ENCODE results near the gene GABPA.
"Not testable (repeated sequence)": the region's sequence is repeated elsewhere in the genome, so short reads cannot be mapped to it uniquely, and the experiment has no call there.

The GABPA gene

DNA sequence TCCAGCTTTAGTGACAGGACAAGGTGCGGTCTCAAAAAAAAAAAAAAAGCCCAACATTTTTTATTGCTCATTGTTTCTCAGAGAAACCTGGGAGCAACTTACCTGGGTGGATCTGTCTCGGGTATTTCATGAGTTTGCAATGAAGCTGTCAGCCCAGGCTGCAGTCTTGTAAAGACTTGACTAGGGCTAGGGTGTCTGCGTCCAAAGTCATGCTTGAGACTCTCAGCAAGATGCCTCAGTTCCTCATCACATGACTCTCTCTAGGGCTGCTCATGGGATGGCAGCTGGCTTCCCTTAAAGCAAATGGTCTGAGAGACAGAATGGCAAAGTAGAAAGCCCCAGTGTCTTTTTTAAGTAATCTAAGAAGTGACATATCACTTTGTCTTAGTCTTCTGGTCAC is 8.1 kb downstream of the GABPA start:
- DNase-seq = no peak

- no peak for DNase-seq
Observed at GRCh38 chr21:25744854-25745253, 10.1 kb downstream of the GABPA start.

DNA sequence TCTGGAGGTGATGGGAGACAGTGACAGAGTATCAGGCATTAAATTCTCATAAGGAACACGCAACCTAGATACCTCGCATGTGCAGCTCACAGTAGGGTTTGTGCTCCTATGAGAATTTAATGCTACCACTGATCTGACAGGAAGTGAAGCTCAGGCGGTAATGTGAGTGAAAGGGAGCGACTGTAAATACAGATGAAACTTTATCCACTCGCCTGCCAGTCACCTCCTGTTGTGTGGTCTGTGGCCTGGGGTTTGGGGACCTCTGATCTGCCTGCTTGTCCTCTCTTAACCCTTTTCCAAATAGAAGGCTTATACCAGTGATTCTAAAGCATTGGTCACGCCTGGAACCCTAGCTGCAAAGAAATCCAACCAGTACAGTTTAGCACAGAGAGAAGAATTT is 15.3 kb downstream of the GABPA start:
- DNase-seq = no peak

DNA sequence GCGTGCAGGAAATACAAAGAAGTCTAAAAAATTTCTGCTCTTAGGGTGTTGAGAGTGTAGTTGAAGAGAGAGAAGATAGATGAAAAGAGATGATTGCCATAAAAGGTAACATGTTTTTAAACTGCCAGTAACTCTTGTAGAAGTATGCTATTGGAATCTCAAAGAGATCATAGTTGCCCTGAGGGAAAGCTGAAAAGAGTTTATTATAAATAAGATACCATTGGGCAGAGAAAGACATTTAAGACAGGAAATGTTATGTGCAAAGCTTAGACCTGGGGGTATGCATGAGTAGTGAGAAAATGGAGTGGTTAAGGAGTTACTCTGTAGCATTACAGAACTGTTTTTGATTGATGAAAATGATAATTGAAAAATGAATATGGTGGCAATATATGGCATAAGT is 17.6 kb downstream of the GABPA start:
- no peak for DNase-seq

- no peak for DNase-seq
Observed at GRCh38 chr21:25756190-25756932, 21.6 kb downstream of the GABPA start.

DNA sequence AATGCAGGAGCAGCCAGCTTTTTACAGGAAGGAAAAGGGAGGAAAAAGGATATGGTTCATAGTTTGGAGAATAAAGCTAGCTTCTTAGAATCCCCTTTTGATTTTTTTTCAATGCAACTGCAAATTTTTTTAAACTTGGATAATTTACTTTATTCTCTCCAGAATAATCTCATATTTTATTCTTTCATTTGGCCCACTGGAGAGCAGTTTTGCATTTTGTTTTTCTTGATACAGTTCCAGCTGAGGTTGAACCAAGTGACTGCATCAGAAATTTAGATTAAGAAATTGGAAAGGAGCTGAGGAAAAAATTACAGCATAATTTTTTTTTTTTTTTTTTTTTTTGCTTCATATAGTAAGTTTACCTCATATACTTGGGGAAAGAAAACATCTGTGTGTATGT is 22.8 kb downstream of the GABPA start:
- no peak for DNase-seq

- no peak for DNase-seq
Observed at GRCh38 chr21:25759573-25759972, 24.8 kb downstream of the GABPA start.

GRCh38 chr21:25760061-25760460 is 25.3 kb downstream of the GABPA start:
- DNase-seq = no peak

DNA sequence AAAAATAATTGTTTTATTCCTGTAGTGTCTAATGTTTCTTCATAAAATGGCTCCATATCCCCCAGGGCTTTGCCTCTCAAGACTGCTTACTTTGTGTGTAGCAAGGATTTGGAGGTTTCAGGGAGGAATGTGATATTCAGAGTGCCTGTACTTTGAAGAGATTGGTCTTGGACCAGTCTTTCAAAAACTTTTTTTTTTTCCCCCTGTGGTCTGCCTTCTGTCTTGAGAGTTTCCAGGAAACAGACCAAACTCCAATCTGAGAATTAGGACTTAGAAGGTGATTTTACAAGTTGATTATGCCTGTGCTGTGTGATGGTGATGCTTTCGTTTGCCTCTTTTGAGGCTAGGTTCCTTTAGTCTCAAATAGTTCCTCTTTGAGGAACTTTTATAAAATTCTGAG is 25.9 kb downstream of the GABPA start:
- no peak for DNase-seq

GRCh38 chr21:25764065-25764464 is 29.3 kb downstream of the GABPA start:
- DNase-seq = no peak

- no peak for DNase-seq
Observed at GRCh38 chr21:25767921-25768320, 33.1 kb downstream of the GABPA start.

- no peak for DNase-seq
Observed at GRCh38 chr21:25772686-25773085, 37.9 kb downstream of the GABPA start.

GRCh38 chr21:25776440-25776839 is 41.7 kb downstream of the GABPA start:
- no peak for DNase-seq

GRCh38 chr21:25778126-25778875 is 43.5 kb downstream of the GABPA start:
- DNase-seq = not testable (repeated sequence)

DNA sequence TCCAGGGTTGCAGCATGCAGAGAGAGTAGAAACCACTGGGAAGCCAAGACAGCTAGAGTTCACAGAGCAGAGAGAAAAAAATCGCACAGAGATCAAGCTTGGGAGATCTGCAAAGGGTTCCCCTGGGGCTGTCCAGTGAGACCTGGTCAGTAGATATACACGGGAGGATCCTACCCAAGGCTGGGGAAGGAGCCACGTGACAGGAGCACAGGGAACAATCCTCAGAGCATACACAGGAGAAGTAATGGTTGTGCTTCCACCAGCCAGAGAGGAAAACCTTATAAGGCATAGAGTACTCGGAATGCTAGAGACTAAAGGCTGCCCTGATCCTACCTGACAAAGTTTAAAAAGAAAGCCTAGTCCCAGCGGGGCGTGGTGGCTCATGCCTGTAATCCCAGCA is 53.9 kb downstream of the GABPA start:
- no peak for DNase-seq

DNA sequence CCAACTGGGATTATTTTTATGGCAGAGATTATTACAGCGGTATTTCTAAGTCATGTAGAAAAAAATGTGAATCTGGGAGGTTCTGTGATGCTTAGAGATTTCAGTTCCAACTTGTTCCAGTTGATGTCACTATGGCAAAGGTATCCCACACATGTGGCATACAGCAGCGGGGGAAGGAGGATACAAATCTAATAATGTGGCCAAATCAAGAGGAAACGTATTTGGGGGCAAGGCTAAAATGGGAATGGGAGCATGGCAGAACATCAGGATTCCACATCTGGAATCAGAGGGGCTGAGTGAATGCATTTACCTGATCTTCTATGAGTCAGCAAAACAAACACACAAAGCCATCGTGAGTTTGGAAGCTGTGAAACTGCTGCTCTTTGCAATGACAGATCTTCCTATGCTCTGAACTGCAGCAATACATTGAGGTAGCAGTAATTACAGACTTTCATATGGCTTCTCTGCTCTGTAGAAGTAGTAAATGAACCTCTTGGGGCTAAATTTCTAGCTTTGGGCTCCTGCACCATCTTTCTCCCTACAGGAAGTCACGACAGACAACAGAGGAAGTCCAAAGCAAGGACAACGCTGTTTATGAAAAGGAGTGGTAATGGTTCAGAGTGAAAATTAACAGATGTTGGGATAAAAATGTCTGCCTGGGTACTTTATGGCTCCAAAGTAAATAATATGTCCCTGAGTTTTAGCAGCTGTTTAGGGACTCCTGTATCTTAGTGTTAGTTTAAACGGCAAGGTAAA is 55.5 kb downstream of the GABPA start:
- DNase-seq = peak; percentile 50

DNA sequence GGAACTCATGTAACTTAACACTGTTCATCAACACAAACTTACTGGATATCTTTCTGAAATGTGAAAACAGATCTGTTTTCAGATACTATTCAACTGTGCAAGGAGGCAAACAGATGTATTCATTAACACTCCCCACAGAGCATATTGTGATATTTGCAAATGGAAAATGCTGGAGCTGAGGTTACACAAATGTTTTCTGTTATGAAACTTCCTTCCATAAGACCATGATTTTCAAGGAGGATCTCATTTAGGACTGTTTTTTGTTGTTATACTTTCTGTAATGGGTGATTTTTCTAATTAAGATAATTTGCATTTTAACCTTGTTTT is 56.1 kb downstream of the GABPA start:
- DNase-seq = no peak

DNA sequence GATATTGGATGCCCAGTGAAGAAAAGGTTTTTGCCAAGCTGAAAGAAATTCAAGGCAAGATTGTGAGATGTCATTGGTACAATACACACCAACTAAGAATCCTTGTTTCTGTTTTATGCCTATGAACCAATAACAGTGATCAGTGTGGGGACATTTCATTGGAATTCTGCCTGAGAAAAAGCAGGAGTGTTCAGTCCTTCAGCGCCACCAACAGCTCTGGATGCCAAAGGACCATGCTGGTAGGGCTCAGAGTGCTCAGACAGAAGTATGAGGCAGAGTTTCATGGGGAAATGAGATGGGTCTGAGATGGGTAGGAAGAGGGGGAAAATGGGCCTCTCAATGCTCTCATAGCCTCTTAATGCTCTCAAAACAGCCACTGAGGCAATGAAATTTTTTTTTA is 56.5 kb downstream of the GABPA start:
- DNase-seq = no peak

GRCh38 chr21:25801217-25802014 is 66.6 kb downstream of the GABPA start:
- peak; percentile 2 for DNase-seq

GRCh38 chr21:25806060-25806459 is 71.3 kb downstream of the GABPA start:
- no peak for DNase-seq

DNA sequence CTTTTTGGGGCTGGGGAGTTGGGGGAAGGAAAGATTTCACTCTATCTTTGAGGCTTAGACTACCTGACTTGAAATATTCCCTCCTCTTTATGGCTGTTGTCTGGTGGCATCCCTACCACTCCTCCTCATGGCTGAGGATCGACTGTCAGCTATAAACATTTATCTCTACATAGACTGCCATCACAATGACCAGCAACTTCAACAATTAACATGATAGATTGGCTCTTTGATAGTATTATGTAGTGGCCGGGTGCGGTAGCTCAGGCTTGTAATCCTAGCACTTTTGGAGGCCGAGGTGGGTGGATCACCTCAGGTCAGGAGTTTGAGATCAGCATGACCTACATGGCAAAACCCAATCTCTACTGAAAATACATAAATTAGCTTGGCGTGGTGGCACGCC is 72.4 kb downstream of the GABPA start:
- no peak for DNase-seq

DNA sequence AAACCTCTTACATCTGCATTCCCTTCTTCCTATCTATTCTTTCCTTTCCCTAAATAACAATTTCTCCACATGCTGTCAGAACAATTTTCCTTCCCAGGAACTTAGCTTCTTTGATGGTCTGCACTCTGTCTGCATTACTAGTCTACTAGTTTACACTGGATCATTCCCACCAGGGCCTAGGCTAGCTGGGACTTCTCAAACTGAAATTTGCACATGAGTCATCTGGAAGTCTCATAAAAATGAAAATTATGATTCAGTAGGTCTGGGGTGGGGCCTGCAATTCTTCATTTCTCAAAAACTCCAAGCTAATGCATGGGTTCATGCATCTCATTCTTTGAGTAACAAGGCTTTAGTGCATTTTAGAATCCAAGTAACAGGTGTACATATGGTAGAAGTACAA is 74.2 kb downstream of the GABPA start:
- DNase-seq = no peak

GRCh38 chr21:25811186-25811585 is 76.4 kb downstream of the GABPA start:
- no peak for DNase-seq

Data from NCI-H1105 (cell line).